ENCODE measurements around the gene SCAMP2. TPM values are rescaled to one million over a fixed set of nuclear protein-coding genes. Genes with fewer than 3 reads are reported as not detected.

SCAMP2 gene
- total RNA-seq, 1 experiment from 2014 or later = 55.8 TPM

DNA sequence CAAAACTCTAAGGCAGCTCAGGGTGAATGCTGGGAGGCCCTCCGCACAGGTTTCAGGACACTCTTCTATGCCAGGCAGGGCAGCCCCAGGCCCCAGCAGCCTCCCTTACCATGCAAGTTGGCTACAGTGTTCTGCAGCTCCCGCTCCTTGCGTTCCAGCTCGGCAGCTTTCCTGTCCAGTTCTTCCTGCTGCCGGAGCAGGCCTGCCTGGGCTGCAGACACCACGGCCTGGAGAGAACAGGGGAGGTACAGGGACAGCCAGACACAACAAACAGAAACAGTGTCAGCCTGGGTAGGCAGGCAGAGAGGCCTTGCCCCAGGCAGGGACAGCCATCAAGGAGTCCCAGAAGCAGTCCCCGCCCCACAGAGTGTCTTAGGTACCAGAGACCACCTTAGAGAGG is 21.2 kb downstream of the SCAMP2 start:
- intact Hi-C loops (cut with micrococcal nuclease) = no loop called here
- DNase-seq (ENCODE audit: low read depth, low spot score) = no peak
- Histone ChIP-seq H2AFZ (ENCODE audit: low read depth, low read length, poor library complexity, severe bottlenecking) (no peak overlapping the region), H3K9ac (ENCODE audit: low read length) (no peak overlapping the region), H3K9me3 (ENCODE audit: control insufficient read depth in 1 of 2, insufficient read depth in 1 of 2, low read depth in 1 of 2, low read length in 2 of 2) (no peaks in the 10 kb centered on the region), H3K4me1 (ENCODE audit: control insufficient read depth in 1 of 2, insufficient read depth in 2 of 2, low read length in 2 of 2) (peaks cover 0 to 5% of the 10 kb centered on the region in 2 experiments; a peak in 2 of 4 replicates), H3K79me2 (ENCODE audit: insufficient read depth, low read length) (peaks cover 8% of the 10 kb centered on the region; the same call in 1 of the 2 replicates), H3K4me2 (ENCODE audit: low read length) (no peak overlapping the region), H3K4me3 (replicated peaks in 1 of 2; ENCODE audit: low read depth in 1 of 2, low read length in 2 of 2) (no peak overlapping the region), H4K20me1 (ENCODE audit: insufficient read depth) (no peaks in the 10 kb centered on the region), H3K36me3 (ENCODE audit: control insufficient read depth in 1 of 2, insufficient read depth in 2 of 2, low read length in 2 of 2) (peaks cover 23 to 33% of the 10 kb centered on the region in 2 experiments; a peak in 3 of 4 replicates), H3K9me2 (ENCODE audit: insufficient read depth) (no peaks in the 10 kb centered on the region), H3K27ac (ENCODE audit: low read depth, low read length) (no peak overlapping the region), H3K27me3 (ENCODE audit: insufficient read depth, low read length) (no peaks in the 10 kb centered on the region)
- ChIA-PET POLR2A (no interaction called here), CTCF (no interaction called here), RAD21 (ENCODE audit: low non-redundant PET in 1 of 2, low total read pairs in 2 of 2, uncharacterized antibody in 2 of 2, unreplicated experiment in 2 of 2) (no interaction called here)
- no TSS peak for BruUV-seq (replicated peaks)
- no peak for TF ChIP-seq FOSL1 (IDR thresholded peaks at IDR 0.05; ENCODE audit: low read depth)
- no peak for TF ChIP-seq CBX3 (IDR thresholded peaks at IDR 0.05; ENCODE audit: low read depth)
- TF ChIP-seq, protein P1, sequence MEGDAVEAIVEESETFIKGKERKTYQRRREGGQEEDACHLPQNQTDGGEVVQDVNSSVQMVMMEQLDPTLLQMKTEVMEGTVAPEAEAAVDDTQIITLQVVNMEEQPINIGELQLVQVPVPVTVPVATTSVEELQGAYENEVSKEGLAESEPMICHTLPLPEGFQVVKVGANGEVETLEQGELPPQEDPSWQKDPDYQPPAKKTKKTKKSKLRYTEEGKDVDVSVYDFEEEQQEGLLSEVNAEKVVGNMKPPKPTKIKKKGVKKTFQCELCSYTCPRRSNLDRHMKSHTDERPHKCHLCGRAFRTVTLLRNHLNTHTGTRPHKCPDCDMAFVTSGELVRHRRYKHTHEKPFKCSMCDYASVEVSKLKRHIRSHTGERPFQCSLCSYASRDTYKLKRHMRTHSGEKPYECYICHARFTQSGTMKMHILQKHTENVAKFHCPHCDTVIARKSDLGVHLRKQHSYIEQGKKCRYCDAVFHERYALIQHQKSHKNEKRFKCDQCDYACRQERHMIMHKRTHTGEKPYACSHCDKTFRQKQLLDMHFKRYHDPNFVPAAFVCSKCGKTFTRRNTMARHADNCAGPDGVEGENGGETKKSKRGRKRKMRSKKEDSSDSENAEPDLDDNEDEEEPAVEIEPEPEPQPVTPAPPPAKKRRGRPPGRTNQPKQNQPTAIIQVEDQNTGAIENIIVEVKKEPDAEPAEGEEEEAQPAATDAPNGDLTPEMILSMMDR (IDR thresholded peaks at IDR 0.05 in 2 of 3, conservative IDR thresholded peaks at IDR 0.05 in 1 of 3; ENCODE audit: borderline replicate concordance in 1 of 3, insufficient read depth in 1 of 3, low read depth in 2 of 3, low read length in 2 of 3) = no peak
- TF ChIP-seq YY1 (IDR thresholded peaks at IDR 0.05; ENCODE audit: extremely low read depth, insufficient replicate concordance, low read depth, low read length) = no peak
- no peak for TF ChIP-seq EZH2 (IDR thresholded peaks at IDR 0.05)
- TF ChIP-seq RAD21 (IDR thresholded peaks at IDR 0.05; ENCODE audit: low read depth) = no peak
- no peak for TF ChIP-seq SIN3A (IDR thresholded peaks at IDR 0.05; ENCODE audit: low read depth)
- TF ChIP-seq ELF1 (IDR thresholded peaks at IDR 0.05; ENCODE audit: borderline replicate concordance, low read depth) = no peak
- TF ChIP-seq, protein P2, sequence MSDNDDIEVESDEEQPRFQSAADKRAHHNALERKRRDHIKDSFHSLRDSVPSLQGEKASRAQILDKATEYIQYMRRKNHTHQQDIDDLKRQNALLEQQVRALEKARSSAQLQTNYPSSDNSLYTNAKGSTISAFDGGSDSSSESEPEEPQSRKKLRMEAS (IDR thresholded peaks at IDR 0.05) = no peak
- TF ChIP-seq POLR2AphosphoS5 (IDR thresholded peaks at IDR 0.05; ENCODE audit: low read depth, low read length) = no peak
- no peak for TF ChIP-seq CEBPB (IDR thresholded peaks at IDR 0.05; ENCODE audit: low read depth)
- no peak for TF ChIP-seq ZFX (IDR thresholded peaks at IDR 0.05)
- no peak for TF ChIP-seq TCF7L2 (IDR thresholded peaks at IDR 0.05; ENCODE audit: borderline replicate concordance, extremely low read depth, insufficient read depth, insufficient read length)
- TF ChIP-seq EZH2phosphoT487 (IDR thresholded peaks at IDR 0.05; ENCODE audit: borderline replicate concordance) = no peak
- no peak for TF ChIP-seq SP1 (IDR thresholded peaks at IDR 0.05; ENCODE audit: low read depth)
- TF ChIP-seq POLR2A (IDR thresholded peaks at IDR 0.05; ENCODE audit: borderline replicate concordance, extremely low read depth, insufficient read depth, insufficient read length) = no peak
- no peak for ATAC-seq

All from HCT116 (cell line).